Hepatocyte (in vitro differentiated cells): Measurements from ENCODE around the gene CORT. TPM values are rescaled to one million over a fixed set of nuclear protein-coding genes. Genes with fewer than 3 reads are reported as not detected.

ENCODE experiments used
- DNase-seq: peaks from one replicate; pipeline ENCODE4 v3.0.0-alpha.2; 2016; ENCODE audit warnings: low spot score
- H2AFZ ChIP-seq: fragments of 200-600 bp; sonication (generic); 2 replicates; pipeline ENCODE4 v1.6.0; 2016; ENCODE audit warnings: antibody characterized with exemption, mild to moderate bottlenecking
- H3K27ac ChIP-seq: fragments of 200-600 bp; sonication (generic); 2 replicates; pipeline ENCODE4 v1.5.1; 2016; ENCODE audit warnings: mild to moderate bottlenecking
- H3K27me3 ChIP-seq: fragments of 200-600 bp; sonication (generic); 2 replicates; pipeline ENCODE4 v1.6.1; 2016
- H3K36me3 ChIP-seq: fragments of 200-600 bp; sonication (generic); replicated peaks from 2 replicates; pipeline ENCODE4 v1.5.1; 2016; ENCODE audit warnings: low read depth; ENCODE audit not compliant: insufficient read depth
- H3K4me1 ChIP-seq: fragments of 200-600 bp; sonication (generic); 2 replicates; pipeline ENCODE4 v1.5.1; 2016; ENCODE audit warnings: mild to moderate bottlenecking, moderate library complexity; ENCODE audit not compliant: insufficient read depth
- H3K4me2 ChIP-seq: fragments of 200-600 bp; sonication (generic); 2 replicates; pipeline ENCODE4 v1.6.0; 2016
- H3K4me3 ChIP-seq: fragments of 200-600 bp; sonication (generic); 2 replicates; pipeline ENCODE4 v1.5.1; 2016; ENCODE audit warnings: mild to moderate bottlenecking
- H3K79me2 ChIP-seq: fragments of 200-600 bp; sonication (generic); 2 replicates; pipeline ENCODE4 v1.6.0; 2017; ENCODE audit warnings: mild to moderate bottlenecking
- H3K9me2 ChIP-seq: fragments of 200-600 bp; sonication (generic); replicated peaks from 2 replicates; pipeline ENCODE4 v1.6.0; 2017; ENCODE audit warnings: mild to moderate bottlenecking; ENCODE audit not compliant: insufficient read depth
- H3K9me3 ChIP-seq: fragments of 200-600 bp; sonication (generic); 2 replicates; pipeline ENCODE4 v1.5.1; 2016; ENCODE audit warnings: low read depth, mild to moderate bottlenecking
- H4K20me1 ChIP-seq: fragments of 200-600 bp; sonication (generic); 2 replicates; pipeline ENCODE4 v1.6.0; 2016; ENCODE audit warnings: mild to moderate bottlenecking; ENCODE audit not compliant: insufficient read depth, poor library complexity, severe bottlenecking
- EZH2 ChIP-seq: fragments of 200-600 bp; sonication (generic); IDR thresholded peaks from 2 replicates; pipeline ENCODE4 v1.6.1; 2016; ENCODE audit warnings: antibody characterized with exemption, mild to moderate bottlenecking, borderline replicate concordance
- EZH2phosphoT487 ChIP-seq: fragments of 200-600 bp; sonication (generic); IDR thresholded peaks from one replicate; pipeline ENCODE4 v1.6.1; 2018; ENCODE audit warnings: antibody characterized with exemption, mild to moderate bottlenecking, low read depth, moderate library complexity; ENCODE audit not compliant: unreplicated experiment, severe bottlenecking
- WGBS: methylation state at CpG from one replicate; pipeline ENCODE4 v1.1.6; 2016; ENCODE audit warnings: low lambda C conversion rate; ENCODE audit errors: missing lambda C conversion rate; 5-methylcytosine and 5-hydroxymethylcytosine counted together
- polyA plus RNA-seq: library from polyadenylated mRNA; unstranded; fragments of >200 nt; fragmentation: Nextera tagmentation; extraction: Ambion mirVana; gene quantifications from 2 replicates; pipeline ENCODE4 v1.2.1, GENCODE V29; 2016
- total RNA-seq: library from RNA; depleted of rRNA; stranded (reverse); fragments of >200 nt; gene quantifications from 2 replicates; pipeline ENCODE4 v1.2.3, GENCODE V29; 2014
- TF ChIP-seq, protein P1 (sequence below): fragments of 200-600 bp; sonication (generic); IDR thresholded peaks from 2 replicates; pipeline ENCODE4 v1.5.1; 2016; ENCODE audit warnings: antibody characterized with exemption, mild to moderate bottlenecking; ENCODE audit not compliant: poor library complexity

CORT gene
- total and polyA plus RNA-seq, 2 experiments from 2014 or later = 0.13 to 0.27 TPM

DNA sequence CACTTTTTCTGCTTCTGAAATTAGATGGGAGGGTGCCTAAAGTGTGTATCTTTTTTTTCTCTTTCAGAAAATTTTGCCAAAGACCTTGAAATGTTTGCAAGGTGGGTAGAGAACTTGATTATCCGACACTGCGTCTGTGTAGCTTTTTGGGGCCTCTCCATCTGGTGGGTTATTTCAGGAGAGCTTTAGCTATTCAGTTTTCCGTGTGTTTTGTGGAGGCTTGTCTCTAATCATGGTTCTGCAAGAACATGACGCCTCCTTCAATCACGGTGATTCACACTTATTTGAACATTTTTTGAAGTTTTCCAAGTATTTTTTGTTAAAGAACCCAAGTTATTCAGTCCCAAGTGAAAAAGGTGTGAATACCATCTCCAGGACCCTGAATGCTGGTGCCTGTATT lies 15.2 kb upstream of the CORT start:
- Histone ChIP-seq H2AFZ (no peak overlapping the region), H3K36me3 (no peaks in the 10 kb centered on the region), H3K27me3 (no peaks in the 10 kb centered on the region), H3K9me3 (no peaks in the 10 kb centered on the region), H3K9me2 (no peaks in the 10 kb centered on the region), H3K79me2 (peaks cover 16% of the 10 kb centered on the region), H3K4me3 (no peak overlapping the region), H4K20me1 (no peaks in the 10 kb centered on the region), H3K4me1 (peaks cover 11% of the 10 kb centered on the region), H3K4me2 (no peak overlapping the region), H3K27ac (no peak overlapping the region)
- 86% methylated on average over 5 of the region's 5 CpGs for WGBS
- no peak for DNase-seq
- TF ChIP-seq EZH2 (no peak), EZH2phosphoT487 (no peak)

DNA sequence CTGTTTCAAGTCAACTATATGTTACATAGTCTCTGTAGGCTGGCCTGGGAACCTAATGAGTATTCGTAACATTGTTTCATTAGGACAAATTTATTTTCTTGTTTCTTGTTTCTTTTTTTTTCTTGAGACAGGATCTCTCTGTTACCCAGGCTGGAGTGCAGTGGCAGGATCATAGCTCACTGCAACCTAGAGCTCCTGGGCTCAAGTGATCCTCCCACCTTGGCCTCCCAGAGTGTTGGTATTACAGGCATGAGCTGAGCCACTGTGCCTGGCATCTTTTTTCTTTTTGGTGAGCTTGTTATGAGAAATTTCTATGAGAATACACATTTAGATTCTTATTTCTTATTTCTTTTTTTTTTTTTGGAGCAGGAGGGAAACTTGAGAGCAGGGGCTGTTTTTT lies 12.8 kb upstream of the CORT start:
- no peak overlapping the region for H3K27ac ChIP-seq
- no peak overlapping the region for H3K4me2 ChIP-seq
- H3K4me3 ChIP-seq = no peak overlapping the region
- H3K27me3 ChIP-seq = no peaks in the 10 kb centered on the region
- no peaks in the 10 kb centered on the region for H3K9me3 ChIP-seq
- WGBS = 96% methylated on average over 1 of the region's 1 CpG
- no peaks in the 10 kb centered on the region for H3K9me2 ChIP-seq
- H3K36me3 ChIP-seq = no peaks in the 10 kb centered on the region
- peaks cover 3% of the 10 kb centered on the region for H3K79me2 ChIP-seq
- TF ChIP-seq, protein P1, sequence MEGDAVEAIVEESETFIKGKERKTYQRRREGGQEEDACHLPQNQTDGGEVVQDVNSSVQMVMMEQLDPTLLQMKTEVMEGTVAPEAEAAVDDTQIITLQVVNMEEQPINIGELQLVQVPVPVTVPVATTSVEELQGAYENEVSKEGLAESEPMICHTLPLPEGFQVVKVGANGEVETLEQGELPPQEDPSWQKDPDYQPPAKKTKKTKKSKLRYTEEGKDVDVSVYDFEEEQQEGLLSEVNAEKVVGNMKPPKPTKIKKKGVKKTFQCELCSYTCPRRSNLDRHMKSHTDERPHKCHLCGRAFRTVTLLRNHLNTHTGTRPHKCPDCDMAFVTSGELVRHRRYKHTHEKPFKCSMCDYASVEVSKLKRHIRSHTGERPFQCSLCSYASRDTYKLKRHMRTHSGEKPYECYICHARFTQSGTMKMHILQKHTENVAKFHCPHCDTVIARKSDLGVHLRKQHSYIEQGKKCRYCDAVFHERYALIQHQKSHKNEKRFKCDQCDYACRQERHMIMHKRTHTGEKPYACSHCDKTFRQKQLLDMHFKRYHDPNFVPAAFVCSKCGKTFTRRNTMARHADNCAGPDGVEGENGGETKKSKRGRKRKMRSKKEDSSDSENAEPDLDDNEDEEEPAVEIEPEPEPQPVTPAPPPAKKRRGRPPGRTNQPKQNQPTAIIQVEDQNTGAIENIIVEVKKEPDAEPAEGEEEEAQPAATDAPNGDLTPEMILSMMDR = no peak
- TF ChIP-seq EZH2phosphoT487 (no peak), EZH2 (no peak)
- H3K4me1 ChIP-seq = peaks cover 6% of the 10 kb centered on the region
- no peak overlapping the region for H2AFZ ChIP-seq
- no peaks in the 10 kb centered on the region for H4K20me1 ChIP-seq
- DNase-seq = no peak

DNA sequence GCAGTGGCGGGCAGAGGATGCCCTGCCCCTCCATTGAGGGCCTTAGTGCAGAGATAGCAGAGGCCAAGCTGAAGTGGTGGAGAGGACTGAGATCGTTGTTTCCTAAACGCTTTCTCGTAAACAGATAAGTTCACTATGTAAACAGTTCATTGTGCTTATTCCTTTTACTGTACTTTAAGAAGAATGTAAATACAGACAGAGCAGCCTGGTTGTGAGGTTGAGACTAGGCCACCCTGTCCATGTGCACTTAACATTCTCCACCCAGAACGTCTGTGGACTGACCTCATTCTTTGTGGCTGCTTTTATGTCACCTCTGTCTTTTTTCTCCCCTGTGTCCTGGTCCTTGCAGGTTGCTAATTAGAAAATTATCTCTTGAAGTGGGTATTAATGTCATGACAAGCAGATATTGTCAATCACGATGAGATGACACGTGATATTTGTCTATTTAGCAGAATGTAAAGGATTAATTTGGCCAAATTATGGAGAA lies 11.1 kb upstream of the CORT start:
- no peaks in the 10 kb centered on the region for H3K36me3 ChIP-seq
- no peaks in the 10 kb centered on the region for H3K27me3 ChIP-seq
- H3K4me1 ChIP-seq = peaks cover under 1% of the 10 kb centered on the region
- 38% methylated on average over 7 of the region's 7 CpGs for WGBS
- H3K9me3 ChIP-seq = no peaks in the 10 kb centered on the region
- DNase-seq = no peak
- TF ChIP-seq, protein P1 = no peak
- no peak for TF ChIP-seq EZH2phosphoT487
- no peak for TF ChIP-seq EZH2
- peak overlapping the region; percentile 60 for H3K27ac ChIP-seq
- H3K4me3 ChIP-seq = no peak overlapping the region
- no peaks in the 10 kb centered on the region for H3K9me2 ChIP-seq
- no peaks in the 10 kb centered on the region for H4K20me1 ChIP-seq
- H3K79me2 ChIP-seq = no peaks in the 10 kb centered on the region
- no peak overlapping the region for H2AFZ ChIP-seq
- H3K4me2 ChIP-seq = no peak overlapping the region

DNA sequence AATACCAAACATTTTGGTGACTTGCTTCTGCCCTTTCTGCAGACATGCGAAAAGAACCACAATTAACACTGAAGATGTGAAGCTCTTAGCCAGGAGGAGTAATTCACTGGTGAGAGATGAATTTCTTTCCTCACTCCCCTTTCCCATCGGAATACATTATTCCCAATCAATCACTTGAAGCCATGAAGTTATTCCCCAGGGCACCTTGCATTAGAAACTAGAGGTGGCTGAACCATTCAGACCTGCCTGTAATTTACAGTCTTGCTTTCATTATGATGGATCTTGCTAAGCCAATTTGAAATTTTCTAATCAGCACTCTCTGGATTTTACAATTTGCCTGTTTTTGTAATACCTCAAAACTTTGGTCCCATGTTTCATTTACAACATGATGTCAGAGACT lies 9.5 kb upstream of the CORT start:
- no peaks in the 10 kb centered on the region for H3K27me3 ChIP-seq
- WGBS = 97% methylated on average over 2 of the region's 2 CpGs

More for the DNA sequence above, 9.5 kb upstream of the CORT start:
- Histone ChIP-seq H3K9me3 (no peaks in the 10 kb centered on the region), H3K36me3 (no peaks in the 10 kb centered on the region), H3K27ac (no peak overlapping the region), H3K79me2 (no peaks in the 10 kb centered on the region), H3K4me2 (no peak overlapping the region), H3K4me1 (no peaks in the 10 kb centered on the region), H3K9me2 (no peaks in the 10 kb centered on the region), H2AFZ (no peak overlapping the region), H4K20me1 (no peaks in the 10 kb centered on the region), H3K4me3 (no peak overlapping the region)
- TF ChIP-seq EZH2phosphoT487 (no peak), EZH2 (no peak)
- TF ChIP-seq, protein P1 = no peak
- no peak for DNase-seq
